Thymus (tissue), 11 donors: Measurements from ENCODE around the gene PCDHA8. TPM values are rescaled to one million over a fixed set of nuclear protein-coding genes. Genes with fewer than 3 reads are reported as not detected.
"Not testable (repeated sequence)": the region's sequence is repeated elsewhere in the genome, so short reads cannot be mapped to it uniquely, and the experiment has no call there.

ENCODE experiments used
- DNase-seq, 9 donors: peaks; one replicate each; pipeline ENCODE4 v3.0.0-alpha.2; 2013; ENCODE audit warnings: low spot score in 9 of 9, low read depth in 6 of 9, missing footprints in 1 of 9
- H3K27ac ChIP-seq, 2 donors: one replicate each; pipeline ENCODE4 v1.5.1; 2013; ENCODE audit warnings: control low read depth in 1 of 2, low read depth in 1 of 2, low read length in 1 of 2, mild to moderate bottlenecking in 1 of 2, moderate library complexity in 1 of 2
- H3K27me3 ChIP-seq, 2 donors: one replicate each; pipeline ENCODE4 v1.5.1; 2013; ENCODE audit warnings: low read length in 1 of 2; ENCODE audit not compliant: control insufficient read depth in 2 of 2, insufficient read depth in 1 of 2
- H3K36me3 ChIP-seq, 2 donors: one replicate each; pipeline ENCODE4 v1.5.1; 2013; ENCODE audit warnings: low read length in 1 of 2, mild to moderate bottlenecking in 1 of 2, moderate library complexity in 1 of 2; ENCODE audit not compliant: control insufficient read depth in 2 of 2, insufficient read depth in 2 of 2
- H3K4me1 ChIP-seq, 2 donors: one replicate each; pipeline ENCODE4 v1.5.1; 2013; ENCODE audit warnings: low read length in 2 of 2; ENCODE audit not compliant: control insufficient read depth in 2 of 2, insufficient read depth in 2 of 2
- H3K4me3 ChIP-seq, 2 donors: one replicate each; pipeline ENCODE4 v1.5.1; 2013; ENCODE audit warnings: low read length in 2 of 2, control low read depth in 1 of 2, mild to moderate bottlenecking in 1 of 2
- H3K9me3 ChIP-seq, 2 donors: one replicate each; pipeline ENCODE4 v1.5.1; 2013; ENCODE audit warnings: low read length in 1 of 2, mild to moderate bottlenecking in 1 of 2; ENCODE audit not compliant: control insufficient read depth in 2 of 2, insufficient read depth in 1 of 2
- WGBS: extraction: QIAGEN DNeasy Blood & Tissue Kit; methylation state at CpG from one replicate; pipeline ENCODE4 v1.1.7; 2013; 5-methylcytosine and 5-hydroxymethylcytosine counted together
- polyA plus RNA-seq: library from polyadenylated mRNA; stranded (reverse); fragments of 200-250 nt; gene quantifications from one replicate; pipeline ENCODE4 v1.2.3, GENCODE V29; 2013
- total RNA-seq: library from RNA; stranded (reverse); fragments of 120-200 nt; gene quantifications from one replicate; pipeline ENCODE4 v1.2.4, GENCODE V29; 2013
- donor health status: healthy.

Gene PCDHA8
- total and polyA plus RNA-seq, 2 donors, result 0.02 TPM; not detected in 1

DNA sequence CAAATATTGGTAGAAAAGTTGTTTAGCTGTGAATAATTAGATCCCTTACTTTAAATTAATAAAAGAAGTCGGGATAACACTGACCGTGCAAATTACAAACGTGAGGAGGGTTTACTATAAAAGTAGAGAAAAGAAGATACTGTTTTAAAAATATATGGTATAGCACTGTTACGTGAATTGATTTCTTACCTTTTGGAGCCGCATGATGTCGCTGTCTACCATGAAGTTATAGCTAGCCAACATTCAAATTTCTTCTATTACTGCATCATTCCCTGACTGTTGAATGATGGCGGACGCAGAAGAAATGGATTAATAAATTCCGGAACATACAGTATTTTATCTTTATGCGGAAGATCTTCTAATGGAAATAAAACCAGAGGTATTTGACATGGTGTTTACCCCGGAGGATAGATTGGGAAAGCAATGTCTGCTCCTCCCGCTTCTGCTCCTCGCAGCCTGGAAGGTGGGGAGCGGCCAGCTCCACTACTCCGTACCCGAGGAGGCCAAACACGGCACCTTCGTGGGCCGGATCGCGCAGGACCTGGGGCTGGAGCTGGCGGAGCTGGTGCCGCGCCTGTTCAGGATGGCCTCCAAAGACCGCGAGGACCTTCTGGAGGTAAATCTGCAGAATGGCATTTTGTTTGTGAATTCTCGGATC, 13.2 kb upstream of the PCDHA8 start, which contains the start of gene PCDHA6:
PCDHA6 (plus strand) TSS at position 257 of the 658 bp plus-strand sequence; CDS start at position 389, 132 bp downstream.
- DNase-seq, result no peak
- Histone ChIP-seq H3K27ac (no peak within 1 kb of the TSS), H3K9me3 (peaks cover 9 to 18% of the 10 kb centered on the region in 2 donors), H3K4me1 (no peaks in the 10 kb centered on the region), H3K4me3 (no peak within 1 kb of the TSS), H3K36me3 (no peaks in the 10 kb centered on the region), H3K27me3 (peaks cover 0 to 7% of the 10 kb centered on the region in 2 donors)
- 25% methylated on average over 27 of the region's 27 CpGs for WGBS

- peaks cover 0 to 7% of the 10 kb centered on the region in 2 donors for H3K27me3 ChIP-seq
- no peak overlapping the region for H3K27ac ChIP-seq
- no peak for DNase-seq
- H3K36me3 ChIP-seq, result no peaks in the 10 kb centered on the region
- WGBS, result 26% methylated on average over 18 of the region's 18 CpGs
- H3K4me3 ChIP-seq, result no peak overlapping the region
- no peaks in the 10 kb centered on the region for H3K4me1 ChIP-seq
- H3K9me3 ChIP-seq, result peaks cover 8 to 13% of the 10 kb centered on the region in 2 donors
Measured at GRCh38 chr5:140828362-140828737, 12.6 kb upstream of the PCDHA8 start.

DNA sequence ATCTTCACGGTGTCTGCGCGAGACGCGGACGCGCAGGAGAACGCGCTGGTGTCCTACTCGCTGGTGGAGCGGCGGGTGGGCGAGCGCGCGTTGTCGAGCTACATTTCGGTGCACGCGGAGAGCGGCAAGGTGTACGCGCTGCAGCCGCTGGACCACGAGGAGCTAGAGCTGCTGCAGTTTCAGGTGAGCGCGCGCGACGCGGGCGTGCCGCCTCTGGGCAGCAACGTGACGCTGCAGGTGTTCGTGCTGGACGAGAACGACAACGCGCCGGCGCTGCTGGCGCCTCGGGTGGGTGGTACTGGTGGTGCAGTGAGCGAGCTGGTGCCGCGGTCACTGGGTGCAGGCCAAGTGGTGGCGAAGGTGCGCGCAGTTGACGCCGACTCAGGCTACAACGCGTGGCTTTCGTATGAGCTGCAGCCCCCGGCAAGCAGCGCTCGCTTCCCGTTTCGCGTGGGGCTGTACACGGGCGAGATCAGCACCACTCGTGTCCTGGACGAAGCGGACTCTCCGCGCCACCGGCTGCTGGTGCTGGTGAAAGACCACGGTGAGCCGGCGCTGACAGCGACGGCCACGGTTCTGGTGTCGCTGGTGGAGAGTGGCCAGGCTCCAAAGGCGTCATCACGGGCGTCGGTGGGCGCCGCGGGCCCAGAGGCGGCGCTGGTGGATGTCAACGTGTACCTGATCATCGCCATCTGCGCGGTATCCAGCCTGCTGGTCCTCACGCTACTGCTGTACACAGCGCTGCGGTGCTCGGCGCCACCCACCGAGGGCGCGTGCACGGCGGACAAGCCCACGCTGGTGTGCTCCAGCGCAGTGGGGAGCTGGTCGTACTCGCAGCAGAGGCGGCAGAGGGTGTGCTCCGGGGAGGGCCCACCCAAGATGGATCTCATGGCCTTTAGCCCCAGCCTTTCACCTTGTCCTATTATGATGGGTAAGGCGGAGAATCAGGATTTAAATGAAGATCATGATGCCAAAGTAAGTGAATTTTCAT, 11.2 kb upstream of the PCDHA8 start:
- 58% methylated on average over 106 of the region's 106 CpGs for WGBS
- not testable (repeated sequence) for H3K27me3 ChIP-seq, H3K27ac ChIP-seq, H3K4me3 ChIP-seq, H3K4me1 ChIP-seq, DNase-seq, H3K36me3 ChIP-seq
- peaks cover 4 to 12% of the 10 kb centered on the region in 2 donors for H3K9me3 ChIP-seq

GRCh38 chr5:140833993-140834392, 7.0 kb upstream of the PCDHA8 start, which contains the start of gene PCDHA7:
Gene PCDHA7, plus strand, starts transcription at chr5:140834269. Its CDS starts 115 bp downstream, at chr5:140834384.
- peaks cover 0 to 8% of the 10 kb centered on the region in 2 donors for H3K27me3 ChIP-seq
- H3K4me1 ChIP-seq, result no peaks in the 10 kb centered on the region
- WGBS, result 17% methylated on average over 8 of the region's 8 CpGs
- H3K27ac ChIP-seq, result no peak within 1 kb of the TSS
- no peak within 1 kb of the TSS for H3K4me3 ChIP-seq
- H3K36me3 ChIP-seq, result no peaks in the 10 kb centered on the region
- H3K9me3 ChIP-seq, result peaks cover 9 to 24% of the 10 kb centered on the region in 2 donors
- no peak for DNase-seq

GRCh38 chr5:140834439-140835008, 6.5 kb upstream of the PCDHA8 start:
- H3K4me3 ChIP-seq, H3K27me3 ChIP-seq: not testable (repeated sequence)
- H3K9me3 ChIP-seq, result peaks cover 8 to 24% of the 10 kb centered on the region in 2 donors

GRCh38 chr5:140835622-140836510, 5.1 kb upstream of the PCDHA8 start:
- Histone ChIP-seq H3K9me3 (peaks cover 5 to 17% of the 10 kb centered on the region in 2 donors), H3K27ac (no peak overlapping the region), H3K4me3 (no peak overlapping the region), H3K36me3 (no peaks in the 10 kb centered on the region), H3K27me3 (peaks cover 0 to 7% of the 10 kb centered on the region in 2 donors), H3K4me1 (no peaks in the 10 kb centered on the region)
- WGBS, result 59% methylated on average over 103 of the region's 103 CpGs
- no peak for DNase-seq

More at GRCh38 chr5:140834439-140835008, 6.5 kb upstream of the PCDHA8 start:
- not testable (repeated sequence) for DNase-seq, H3K36me3 ChIP-seq, H3K4me1 ChIP-seq, H3K27ac ChIP-seq
- 36% methylated on average over 26 of the region's 38 CpGs for WGBS

DNA sequence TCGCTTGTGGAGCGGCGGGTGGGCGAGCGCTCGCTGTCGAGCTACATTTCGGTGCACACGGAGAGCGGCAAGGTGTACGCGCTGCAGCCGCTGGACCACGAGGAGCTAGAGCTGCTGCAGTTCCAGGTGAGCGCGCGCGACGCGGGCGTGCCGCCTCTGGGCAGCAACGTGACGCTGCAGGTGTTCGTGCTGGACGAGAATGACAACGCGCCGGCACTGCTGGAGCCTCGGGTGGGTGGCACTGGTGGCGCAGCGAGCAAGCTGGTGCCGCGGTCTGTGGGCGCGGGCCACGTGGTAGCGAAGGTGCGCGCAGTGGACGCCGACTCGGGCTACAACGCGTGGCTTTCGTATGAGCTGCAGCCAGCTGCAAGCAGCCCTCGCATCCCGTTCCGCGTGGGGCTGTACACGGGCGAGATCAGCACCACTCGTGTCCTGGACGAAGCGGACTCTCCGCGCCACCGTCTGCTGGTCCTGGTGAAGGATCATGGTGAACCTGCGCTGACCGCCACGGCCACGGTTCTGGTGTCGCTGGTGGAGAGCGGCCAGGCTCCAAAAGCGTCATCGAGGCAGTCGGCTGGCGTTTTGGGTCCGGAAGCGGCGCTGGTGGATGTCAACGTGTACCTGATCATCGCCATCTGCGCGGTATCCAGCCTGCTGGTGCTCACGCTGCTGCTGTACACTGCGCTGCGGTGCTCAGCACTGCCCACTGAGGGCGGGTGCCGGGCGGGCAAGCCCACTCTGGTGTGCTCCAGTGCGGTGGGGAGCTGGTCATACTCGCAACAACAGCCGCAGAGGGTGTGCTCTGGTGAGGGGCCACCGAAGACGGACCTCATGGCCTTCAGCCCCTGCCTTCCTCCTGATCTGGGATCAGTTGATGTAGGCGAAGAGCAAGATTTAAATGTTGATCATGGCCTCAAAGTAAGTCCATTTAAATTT, 2.1 kb downstream of the PCDHA8 start:
- WGBS, result 58% methylated on average over 87 of the region's 87 CpGs
- H3K27me3 ChIP-seq, result no peaks in the 10 kb centered on the region
- H3K36me3 ChIP-seq, result no peaks in the 10 kb centered on the region
- H3K27ac ChIP-seq, result no peak overlapping the region
- DNase-seq, result no peak
- H3K4me1 ChIP-seq, result no peaks in the 10 kb centered on the region
- peaks cover 0 to 18% of the 10 kb centered on the region in 2 donors for H3K9me3 ChIP-seq
- H3K4me3 ChIP-seq, result no peak overlapping the region
